Ammon's horn (tissue), 1 donor: ENCODE data around the gene MBOAT2.
"Not testable (repeated sequence)": the region's sequence is repeated elsewhere in the genome, so short reads cannot be mapped to it uniquely, and the experiment has no call there.

Experiments used
- DNase-seq: peaks from one replicate; pipeline ENCODE4 v3.0.0-alpha.2; 2016; ENCODE audit warnings: low spot score

Gene MBOAT2

GRCh38 chr2:8896671-8897070, 106.8 kb downstream of the MBOAT2 start:
- not testable (repeated sequence) for DNase-seq

- not testable (repeated sequence) for DNase-seq
Measured at GRCh38 chr2:8895087-8895912, 108.2 kb downstream of the MBOAT2 start.

DNA sequence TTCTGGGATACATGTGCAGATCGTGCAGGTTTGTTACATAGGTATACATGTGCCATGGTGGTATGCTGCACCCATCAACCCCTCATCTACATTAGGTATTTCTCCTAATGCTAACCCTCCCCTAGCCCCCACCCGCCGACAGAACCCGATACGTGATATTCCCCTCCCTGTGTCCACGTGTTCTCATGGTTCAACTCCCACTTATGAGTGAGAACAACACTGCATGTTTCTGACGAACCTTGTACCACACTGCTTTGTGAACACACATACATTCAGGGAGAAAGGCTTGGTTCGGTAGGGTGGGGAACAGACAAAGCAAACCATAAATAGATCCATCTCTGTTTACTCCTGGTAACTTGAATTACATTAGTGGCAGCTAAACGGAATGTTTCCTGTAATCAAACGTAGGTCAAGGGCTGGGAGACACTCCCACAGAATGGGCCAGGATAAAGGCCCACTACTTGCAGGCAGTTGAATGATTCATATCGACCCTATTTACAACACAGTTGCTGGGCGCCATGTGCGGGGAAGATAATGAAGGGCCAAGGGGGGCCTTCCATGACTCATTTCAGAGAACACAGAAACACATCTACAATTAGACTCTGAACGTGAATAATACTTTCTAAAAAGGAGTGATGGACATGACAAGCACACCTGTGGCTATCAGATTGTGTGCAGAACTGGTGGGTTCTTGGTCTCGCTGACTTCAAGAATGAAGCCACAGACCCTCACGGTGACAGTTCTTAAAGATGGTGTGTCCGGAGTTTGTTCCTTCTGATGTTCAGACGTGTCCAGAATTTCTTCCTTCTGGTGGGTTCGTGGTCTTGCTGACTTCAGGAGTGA, 109.3 kb downstream of the MBOAT2 start:
- no peak for DNase-seq

DNA sequence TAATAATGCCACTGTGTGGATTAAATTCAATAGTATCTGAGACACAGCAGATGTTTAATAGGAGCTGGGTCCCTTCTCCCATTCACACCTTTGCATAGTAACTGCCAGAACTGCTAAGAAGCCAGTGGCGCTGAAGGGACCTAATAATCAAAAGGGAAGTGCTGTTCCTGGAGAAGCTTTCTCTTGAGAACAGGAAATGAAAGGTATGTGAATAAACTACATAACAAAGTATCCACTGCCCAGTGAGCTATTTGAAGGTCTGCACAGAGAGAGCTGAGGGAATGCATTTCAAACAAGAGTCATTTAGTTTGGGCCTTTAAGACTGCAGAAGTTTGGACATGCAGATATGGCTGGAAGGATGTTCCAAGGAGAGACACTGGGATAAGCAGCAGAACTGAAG, 110.0 kb downstream of the MBOAT2 start:
- no peak for DNase-seq

- DNase-seq = no peak
Measured at GRCh38 chr2:8892111-8892510, 111.4 kb downstream of the MBOAT2 start.

DNA sequence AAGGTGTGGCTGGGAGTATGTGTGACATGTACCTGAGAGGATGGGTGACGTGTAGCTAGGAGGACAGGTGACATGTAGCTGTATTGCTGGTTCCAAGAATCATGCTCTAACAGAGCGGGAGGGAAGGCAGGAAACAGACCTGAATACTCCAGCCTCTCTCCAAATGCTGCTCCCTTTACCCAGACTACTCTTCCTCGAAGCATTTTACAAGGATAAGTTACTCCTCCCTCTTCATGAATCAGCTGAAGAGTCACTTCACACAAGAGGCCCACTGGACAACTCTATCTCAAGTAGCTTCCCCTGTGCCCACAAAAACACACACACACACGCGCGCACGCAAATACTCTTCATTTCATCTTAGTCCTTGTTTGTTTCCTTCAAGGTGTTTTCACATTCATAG, 113.5 kb downstream of the MBOAT2 start:
- no peak for DNase-seq

- DNase-seq = no peak
Measured at GRCh38 chr2:8888963-8889362, 114.5 kb downstream of the MBOAT2 start.

- peak; percentile 9 for DNase-seq
Measured at GRCh38 chr2:8886876-8887275, 116.6 kb downstream of the MBOAT2 start.

DNA sequence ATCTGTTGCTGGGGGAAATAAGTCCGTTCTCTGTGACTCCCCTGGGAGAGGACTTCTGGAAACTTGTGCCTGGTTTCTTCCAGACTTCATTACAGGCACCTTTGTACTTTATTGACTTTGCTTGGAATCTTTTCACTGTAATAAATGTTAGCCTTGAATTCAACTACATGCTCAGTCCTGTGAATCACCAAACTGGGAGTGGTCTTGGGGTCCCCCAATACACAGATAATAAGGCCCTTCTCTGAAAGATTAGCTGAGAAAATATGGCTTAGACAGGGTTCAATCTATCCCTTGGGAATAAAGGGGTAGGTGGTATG, 117.3 kb downstream of the MBOAT2 start:
- DNase-seq = no peak

- no peak for DNase-seq
Measured at GRCh38 chr2:8885449-8886201, 117.9 kb downstream of the MBOAT2 start.

GRCh38 chr2:8884812-8885211, 118.7 kb downstream of the MBOAT2 start:
- no peak for DNase-seq

DNA sequence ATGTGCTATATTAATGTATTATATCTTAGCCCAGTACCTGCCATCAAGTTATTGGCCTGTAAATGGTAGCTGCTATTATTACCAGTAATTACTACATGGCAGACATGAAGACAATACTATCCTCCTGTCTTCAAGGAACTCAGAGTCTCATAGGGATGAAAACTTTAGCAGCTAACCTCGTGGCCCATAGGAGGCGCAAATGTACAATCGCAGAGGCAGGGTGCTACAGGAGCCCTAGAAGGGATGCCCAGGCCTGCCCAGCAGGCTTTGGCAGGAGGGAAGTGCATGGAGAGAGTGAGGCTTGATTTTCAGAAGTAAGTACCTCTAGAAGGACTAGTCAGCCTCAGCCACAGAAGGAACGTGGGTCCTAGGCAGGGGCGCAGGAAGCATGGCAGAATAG, 121.4 kb downstream of the MBOAT2 start:
- peak; percentile 25 for DNase-seq

DNA sequence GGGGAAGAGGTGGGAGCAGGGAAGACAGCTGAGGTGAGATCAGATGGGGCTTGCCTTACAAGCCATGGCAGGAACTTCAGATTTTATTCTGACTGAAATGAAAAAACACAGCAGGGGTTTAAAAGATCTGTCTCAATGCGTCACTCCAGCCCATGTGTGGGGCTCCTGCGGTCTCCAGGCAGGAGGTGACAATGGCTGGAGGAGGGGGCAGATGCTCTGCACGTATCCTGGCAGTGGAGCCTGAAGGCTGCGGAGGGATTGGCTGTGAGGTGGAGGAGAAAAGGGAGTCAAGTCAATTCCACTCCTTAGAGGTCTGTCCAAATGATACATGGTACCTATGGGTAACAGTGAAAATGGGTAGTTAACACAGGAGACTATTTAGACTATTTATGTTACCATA, 125.6 kb downstream of the MBOAT2 start:
- DNase-seq = no peak

- no peak for DNase-seq
Measured at GRCh38 chr2:8877332-8877731, 126.2 kb downstream of the MBOAT2 start.

DNA sequence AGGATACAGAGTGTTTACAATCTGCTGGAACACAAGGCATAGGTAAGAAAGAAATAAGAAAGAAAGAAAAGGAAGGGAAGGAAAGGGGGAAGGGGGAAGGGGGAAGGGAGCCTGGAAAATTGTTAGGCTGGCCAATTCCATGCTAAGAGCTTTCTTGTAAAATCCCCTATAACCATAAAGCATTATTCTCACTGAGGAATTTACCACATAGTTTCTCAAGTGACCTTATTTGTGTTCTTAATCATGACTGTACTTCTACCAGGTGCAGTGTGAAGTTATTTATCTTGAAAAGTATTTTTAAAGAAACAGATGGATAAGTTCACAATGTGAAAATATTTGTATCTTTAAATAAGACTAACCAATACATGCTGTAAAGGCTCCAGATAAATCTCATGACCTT, 126.9 kb downstream of the MBOAT2 start:
- no peak for DNase-seq

DNA sequence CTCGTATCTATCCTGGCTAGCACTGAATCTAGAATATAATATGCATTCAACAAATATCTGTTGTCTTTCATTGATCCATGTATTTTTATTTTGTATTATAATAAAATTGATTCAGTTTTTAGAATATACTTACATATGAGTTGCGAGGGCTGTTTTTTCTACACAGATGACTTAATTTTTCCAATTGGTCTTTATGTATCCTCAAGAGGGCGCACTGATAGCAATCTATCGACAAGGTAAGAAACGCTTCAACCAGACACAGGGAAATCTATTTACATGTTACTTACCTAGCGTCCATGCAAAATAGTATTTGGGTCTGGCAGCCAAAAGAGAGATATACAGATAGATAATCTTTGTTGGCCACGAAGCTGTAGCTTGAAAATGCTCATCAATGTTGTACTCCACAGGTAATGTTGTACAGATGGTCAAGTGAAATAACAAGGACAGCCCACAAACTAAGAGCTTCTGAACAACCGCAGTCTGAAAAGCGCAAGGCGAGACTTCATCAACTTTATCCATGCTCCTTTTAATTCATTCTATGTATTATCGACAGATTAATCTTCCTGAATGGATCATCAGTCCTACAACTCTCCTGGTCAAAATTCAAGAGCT, 130.6 kb downstream of the MBOAT2 start:
- peak; percentile 81 for DNase-seq

DNA sequence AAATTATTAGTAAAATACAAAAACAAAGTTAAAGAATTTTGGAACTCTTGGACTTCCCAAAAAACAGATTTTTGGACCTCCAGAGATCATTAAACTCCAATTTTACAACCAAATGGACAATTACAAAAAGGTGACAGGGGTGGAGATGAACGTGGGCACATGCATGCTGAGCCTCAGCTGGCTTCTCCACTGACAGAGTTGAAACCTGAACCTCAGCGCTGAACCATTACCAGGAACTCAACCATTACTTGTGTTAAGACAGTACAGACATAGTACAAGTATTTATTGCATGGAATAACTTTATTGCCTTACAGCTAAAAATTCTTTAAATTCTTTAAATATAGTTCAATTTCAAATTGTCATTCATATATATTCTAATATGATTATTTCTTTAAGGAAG, 133.0 kb downstream of the MBOAT2 start:
- DNase-seq = no peak

DNA sequence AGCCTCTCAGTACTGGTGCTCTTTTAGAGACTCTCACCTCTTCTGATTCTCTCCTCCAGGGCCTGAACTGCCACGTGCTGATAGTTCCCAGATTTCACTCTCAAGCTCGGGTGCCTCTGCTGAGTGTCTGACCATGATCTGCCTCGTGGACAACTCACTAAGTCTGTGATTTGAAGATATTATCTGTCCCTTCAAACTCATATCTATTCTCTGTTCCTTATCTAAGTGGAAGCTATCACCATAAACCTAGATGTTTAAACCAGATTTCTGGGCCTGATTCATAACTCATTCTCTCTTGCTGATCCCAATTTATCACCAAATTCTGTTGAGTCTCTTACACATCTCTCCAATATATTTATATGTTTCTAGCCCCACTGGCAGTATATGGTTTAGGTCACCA, 136.1 kb downstream of the MBOAT2 start:
- no peak for DNase-seq

DNA sequence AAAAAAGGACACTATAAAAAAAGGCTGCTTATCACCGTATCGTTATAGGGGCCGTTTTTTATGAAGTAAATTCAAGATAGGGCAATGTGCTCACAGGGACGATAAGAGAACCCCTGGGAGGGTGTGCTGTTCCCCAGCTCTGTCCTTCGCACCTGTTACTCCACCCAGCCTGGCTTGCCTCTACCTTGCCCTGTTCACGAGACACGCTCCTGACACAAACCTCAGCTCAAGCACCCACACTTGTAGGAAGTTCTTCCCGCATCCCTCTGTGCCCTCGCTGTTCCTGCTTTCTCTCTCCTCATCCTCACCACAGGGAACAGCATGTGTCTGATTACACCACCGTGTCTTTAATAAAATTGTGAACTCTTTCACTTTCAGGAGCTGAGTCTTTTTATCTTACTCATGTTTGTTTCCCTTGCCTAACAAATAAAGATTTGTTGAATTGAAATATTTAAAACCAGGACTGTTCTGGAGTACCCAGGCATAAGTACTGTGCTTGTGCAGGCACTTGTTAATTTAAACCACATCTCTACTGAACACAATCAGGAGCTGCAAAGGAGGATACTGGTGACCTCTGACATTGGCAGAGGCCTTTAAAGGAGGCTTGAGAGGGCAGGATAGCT, 140.0 kb downstream of the MBOAT2 start:
- DNase-seq = no peak

GRCh38 chr2:8862230-8862629, 141.3 kb downstream of the MBOAT2 start:
- DNase-seq = no peak

- no peak for DNase-seq
Measured at GRCh38 chr2:8861797-8862196, 141.7 kb downstream of the MBOAT2 start.

DNA sequence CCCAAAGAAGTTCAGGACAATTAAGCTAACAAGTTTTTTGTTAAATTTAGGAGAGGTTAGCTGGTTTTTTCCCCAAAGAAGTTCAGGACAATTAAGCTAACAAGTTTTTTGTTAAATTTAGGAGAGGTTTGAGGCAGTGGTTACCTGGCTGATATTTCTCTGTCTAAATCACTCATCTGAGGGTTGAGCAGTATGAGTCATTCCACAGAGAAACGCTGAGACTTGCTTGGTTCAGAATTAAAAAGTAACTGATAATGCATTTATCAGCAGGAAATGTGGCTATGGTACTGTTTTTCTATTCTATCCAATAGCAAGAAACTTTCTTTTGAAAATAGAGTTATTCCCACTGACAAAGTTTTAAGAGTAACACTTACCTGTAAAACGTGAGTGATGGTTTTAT, 143.2 kb downstream of the MBOAT2 start:
- DNase-seq = no peak
